ENCODE measurements around the gene NDUFB2. TPM values are rescaled to one million over a fixed set of nuclear protein-coding genes. Genes with fewer than 3 reads are reported as not detected.

Gene NDUFB2
- total and polyA plus RNA-seq, 2 of the 13 experiments (the other 11 are each of a cell fraction or from before 2014, with no cell fraction given), result 206 to 221 TPM

- TF ChIP-seq ATAD3A (CRISPR knock-in tag; IDR thresholded peaks at IDR 0.05) (no peak), KLF6 (CRISPR knock-in tag; IDR thresholded peaks at IDR 0.05) (no peak), REL (CRISPR knock-in tag; conservative IDR thresholded peaks at IDR 0.05) (no peak), CREBL2 (CRISPR knock-in tag; IDR thresholded peaks at IDR 0.05; ENCODE audit: borderline replicate concordance) (no peak), MYC (CRISPR knock-in tag; IDR thresholded peaks at IDR 0.05; ENCODE audit: borderline replicate concordance) (no peak), FOXP1 (IDR thresholded peaks at IDR 0.05) (no peak), FOXP1 (CRISPR knock-in tag; IDR thresholded peaks at IDR 0.05) (no peak), KAT8 (CRISPR knock-in tag; IDR thresholded peaks at IDR 0.05) (no peak), PHF5A (CRISPR knock-in tag; IDR thresholded peaks at IDR 0.05; ENCODE audit: low read depth, unreplicated experiment) (no peak), ZNF362 (CRISPR knock-in tag; IDR thresholded peaks at IDR 0.05; ENCODE audit: borderline replicate concordance) (no peak), SRF (IDR thresholded peaks at IDR 0.05; ENCODE audit: low read depth, low read length) (no peak), HNRNPK (IDR thresholded peaks at IDR 0.05; ENCODE audit: low read depth, low read length, poor library complexity, severe bottlenecking) (no peak), SOX5 (CRISPR knock-in tag; IDR thresholded peaks at IDR 0.05; ENCODE audit: borderline replicate concordance) (no peak), NCOA1 (CRISPR knock-in tag; IDR thresholded peaks at IDR 0.05) (no peak), ZNF775 (CRISPR knock-in tag; IDR thresholded peaks at IDR 0.05; ENCODE audit: borderline replicate concordance) (no peak), HNRNPLL (IDR thresholded peaks at IDR 0.05; ENCODE audit: low read depth, low read length, poor library complexity, severe bottlenecking) (peak; percentile 26), RAD51 (IDR thresholded peaks at IDR 0.05; ENCODE audit: borderline replicate concordance) (no peak), RBM39 (IDR thresholded peaks at IDR 0.05; ENCODE audit: low read depth, low read length, poor library complexity, severe bottlenecking) (no peak), ZNF512 (CRISPR knock-in tag; IDR thresholded peaks at IDR 0.05) (no peak), ZBTB4 (CRISPR knock-in tag; IDR thresholded peaks at IDR 0.05; ENCODE audit: borderline replicate concordance) (no peak), SMARCC2 (IDR thresholded peaks at IDR 0.05) (no peak), CERS6 (CRISPR knock-in tag; IDR thresholded peaks at IDR 0.05) (no peak), ZNF350 (CRISPR knock-in tag; IDR thresholded peaks at IDR 0.05; ENCODE audit: borderline replicate concordance, low read depth) (no peak), ARNT (IDR thresholded peaks at IDR 0.05) (no peak)
Measured at GRCh38 chr7:140673063-140673773, 23.3 kb upstream of the NDUFB2 start (continued).
